VCaP (cell line): ENCODE measurements around the gene GPHN.

Source experiments
- H3K27ac ChIP-seq: fragments of 450-650 bp; 2 replicates; pipeline ENCODE4 v1.5.1; 2017
- TF ChIP-seq, protein P1 (sequence below): fragments of 450-650 bp; conservative IDR thresholded peaks from 2 replicates; pipeline ENCODE4 v1.5.1; 2017; ENCODE audit warnings: mild to moderate bottlenecking, moderate library complexity

Gene GPHN

DNA sequence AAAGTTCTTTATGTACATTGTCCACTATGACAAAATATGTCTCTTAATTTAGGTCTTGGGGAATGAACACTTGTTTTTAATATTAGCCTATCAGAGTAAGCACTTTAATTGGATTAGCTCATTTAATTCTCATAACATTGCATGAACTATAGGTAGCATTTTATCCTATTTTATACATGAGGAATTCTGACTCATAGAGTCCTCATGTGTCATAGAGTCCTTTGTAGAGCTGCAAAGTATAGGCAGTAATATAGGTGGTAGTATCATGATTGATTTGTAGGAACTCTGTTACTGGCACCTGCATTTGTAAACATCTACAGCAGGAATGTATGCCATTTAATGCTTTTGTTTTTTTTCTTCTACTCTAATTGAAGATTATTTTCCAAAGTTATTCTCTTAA lies 96.0 kb downstream of the GPHN start:
- H3K27ac ChIP-seq = no peak overlapping the region
- TF ChIP-seq, protein P1, sequence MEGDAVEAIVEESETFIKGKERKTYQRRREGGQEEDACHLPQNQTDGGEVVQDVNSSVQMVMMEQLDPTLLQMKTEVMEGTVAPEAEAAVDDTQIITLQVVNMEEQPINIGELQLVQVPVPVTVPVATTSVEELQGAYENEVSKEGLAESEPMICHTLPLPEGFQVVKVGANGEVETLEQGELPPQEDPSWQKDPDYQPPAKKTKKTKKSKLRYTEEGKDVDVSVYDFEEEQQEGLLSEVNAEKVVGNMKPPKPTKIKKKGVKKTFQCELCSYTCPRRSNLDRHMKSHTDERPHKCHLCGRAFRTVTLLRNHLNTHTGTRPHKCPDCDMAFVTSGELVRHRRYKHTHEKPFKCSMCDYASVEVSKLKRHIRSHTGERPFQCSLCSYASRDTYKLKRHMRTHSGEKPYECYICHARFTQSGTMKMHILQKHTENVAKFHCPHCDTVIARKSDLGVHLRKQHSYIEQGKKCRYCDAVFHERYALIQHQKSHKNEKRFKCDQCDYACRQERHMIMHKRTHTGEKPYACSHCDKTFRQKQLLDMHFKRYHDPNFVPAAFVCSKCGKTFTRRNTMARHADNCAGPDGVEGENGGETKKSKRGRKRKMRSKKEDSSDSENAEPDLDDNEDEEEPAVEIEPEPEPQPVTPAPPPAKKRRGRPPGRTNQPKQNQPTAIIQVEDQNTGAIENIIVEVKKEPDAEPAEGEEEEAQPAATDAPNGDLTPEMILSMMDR = no peak

DNA sequence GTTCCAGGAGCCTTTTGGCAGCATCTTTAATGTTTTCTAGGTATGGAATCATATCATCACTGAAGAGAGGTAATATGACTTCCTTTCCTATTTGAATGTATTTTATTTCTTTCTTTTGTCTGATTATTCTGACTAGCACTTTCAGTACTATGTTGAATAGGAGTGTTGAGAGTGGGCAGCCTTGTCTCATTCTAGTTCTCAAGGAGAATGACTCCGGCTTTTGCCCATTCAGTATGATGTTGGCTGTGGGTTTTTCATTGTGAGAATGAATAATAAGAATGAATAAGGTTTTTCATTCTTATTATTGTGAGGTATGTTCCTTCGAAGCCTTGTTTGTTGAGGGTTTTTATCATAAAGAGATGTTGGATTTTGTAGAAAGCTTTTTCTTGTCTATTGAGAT lies 98.9 kb downstream of the GPHN start:
- TF ChIP-seq, protein P1 = no peak
- no peak overlapping the region for H3K27ac ChIP-seq

DNA sequence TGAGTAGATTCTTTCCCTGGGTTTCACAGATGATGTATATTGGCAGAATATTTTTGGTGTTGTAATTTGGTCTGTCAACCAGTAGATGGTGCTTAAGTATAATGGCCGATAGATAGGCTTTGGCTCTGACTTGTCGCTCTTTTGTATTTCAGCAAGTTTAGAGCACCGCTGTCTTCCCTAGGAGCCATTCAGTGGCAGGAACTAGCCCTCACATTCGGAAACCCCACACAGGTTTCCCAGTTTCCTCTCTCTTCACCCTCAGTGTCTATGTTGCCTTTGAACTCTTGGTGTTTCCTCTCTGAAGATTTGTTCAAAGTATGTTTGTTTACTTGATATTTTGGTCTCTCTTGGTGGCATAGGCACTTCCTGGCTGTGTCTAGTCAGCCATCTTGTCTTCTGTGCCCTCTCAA lies 102.2 kb downstream of the GPHN start:
- TF ChIP-seq, protein P1 = peak; percentile 31; the same call in 1 of the 2 replicates
- H3K27ac ChIP-seq = no peak overlapping the region

DNA sequence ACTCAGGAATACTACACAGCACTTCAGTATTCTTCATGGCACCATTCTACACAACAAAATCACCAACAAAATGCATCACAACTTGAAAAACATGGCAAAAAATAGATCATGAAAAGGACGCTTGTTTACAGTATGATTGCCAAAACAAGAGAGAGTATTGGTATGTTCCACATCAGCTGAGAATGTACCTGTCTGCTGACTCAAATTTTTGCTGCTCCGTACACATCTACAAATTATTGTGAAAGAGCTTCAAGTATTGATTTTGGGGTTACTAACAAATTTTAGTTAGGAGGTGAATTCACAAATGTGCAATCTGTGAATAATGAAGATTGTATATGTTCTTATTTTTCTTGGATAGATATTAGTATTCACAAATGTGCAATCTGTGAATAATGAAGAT lies 105.4 kb downstream of the GPHN start:
- H3K27ac ChIP-seq = no peak overlapping the region
- TF ChIP-seq, protein P1 = no peak

DNA sequence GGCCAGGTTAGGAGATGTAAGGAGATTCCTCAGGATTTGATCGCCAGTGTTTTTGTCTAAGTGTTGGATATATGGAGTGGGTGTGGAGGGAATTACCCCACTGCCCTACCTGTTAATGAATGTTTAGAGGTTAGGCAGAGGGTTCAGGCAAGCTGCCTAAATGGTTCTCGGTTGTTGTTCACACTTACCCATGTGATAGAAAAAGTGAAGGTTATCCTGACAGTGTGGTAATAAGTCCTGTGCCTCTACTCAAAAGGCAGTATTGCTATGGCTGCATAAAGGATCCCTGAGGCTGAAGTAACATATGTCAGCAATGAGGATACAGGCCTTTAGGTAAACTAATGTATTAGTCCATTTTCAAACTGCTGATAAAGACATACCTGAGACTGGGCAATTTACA lies 112.0 kb downstream of the GPHN start:
- no peak overlapping the region for H3K27ac ChIP-seq
- TF ChIP-seq, protein P1 = no peak

DNA sequence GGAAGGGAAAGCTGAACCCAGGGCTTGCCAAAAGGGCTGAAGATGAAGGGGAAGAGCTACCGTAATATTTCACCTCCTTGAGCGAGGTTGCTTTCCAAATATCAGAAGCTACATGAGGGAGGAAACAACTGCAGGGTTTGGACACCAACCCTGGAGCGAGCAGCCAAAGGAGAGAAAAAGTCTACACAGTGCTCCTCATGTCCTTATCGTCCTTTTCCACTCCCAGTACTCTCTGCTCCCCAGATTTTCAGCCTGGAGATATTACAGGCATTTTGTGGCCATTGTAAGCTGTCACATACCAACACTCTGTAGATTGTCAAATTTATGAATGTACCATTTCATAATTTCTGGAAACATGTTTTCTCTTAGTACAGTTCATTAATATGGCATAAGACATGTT lies 115.9 kb downstream of the GPHN start:
- TF ChIP-seq, protein P1 = no peak
- no peak overlapping the region for H3K27ac ChIP-seq

DNA sequence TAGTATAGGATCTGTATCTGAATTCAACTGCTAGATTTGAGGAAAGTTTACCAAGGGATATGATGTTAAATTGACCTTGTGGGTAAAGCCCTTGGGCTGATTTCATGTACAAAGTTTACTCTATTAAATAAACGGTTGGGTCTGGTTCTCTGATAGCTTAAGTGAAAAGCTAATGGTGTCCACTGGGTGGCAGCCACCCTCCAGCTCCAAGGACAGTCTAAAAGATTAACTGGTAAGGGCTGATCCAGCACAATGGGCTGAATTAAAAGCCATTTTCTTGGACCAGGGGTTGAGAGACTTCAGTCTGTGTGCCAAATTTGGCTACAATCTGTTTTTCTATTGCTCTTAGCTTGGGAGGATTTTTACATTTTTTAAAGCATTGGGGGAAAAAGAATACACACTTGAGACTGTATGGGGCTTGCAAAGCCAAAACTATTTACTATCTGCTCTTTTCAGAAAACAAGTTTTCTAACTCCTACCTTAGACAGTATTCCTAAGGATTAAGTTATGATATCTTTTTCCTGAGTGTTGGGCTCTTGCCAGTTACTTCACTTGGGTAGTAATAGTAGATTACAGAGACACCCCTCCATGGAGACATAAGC lies 116.5 kb downstream of the GPHN start:
- no peak overlapping the region for H3K27ac ChIP-seq
- TF ChIP-seq, protein P1 = peak; percentile 89

DNA sequence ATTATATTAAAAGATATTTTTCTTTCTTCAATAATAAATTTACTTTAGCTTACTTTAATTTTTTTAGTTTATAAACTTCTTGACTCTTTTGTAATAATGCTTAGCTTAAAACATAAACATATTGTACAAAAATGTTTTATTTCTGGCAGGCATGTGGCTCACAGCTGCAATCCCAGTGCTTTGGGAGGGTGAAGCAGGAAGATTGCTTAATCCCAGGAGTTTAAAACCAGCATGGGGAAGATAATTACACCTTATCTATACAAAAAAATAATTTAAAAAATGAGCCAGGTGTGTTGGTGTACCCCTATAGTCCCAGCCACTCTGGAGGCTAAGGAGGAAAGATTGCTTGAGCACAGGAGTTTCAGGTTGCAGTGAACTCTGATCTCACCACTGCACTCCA lies 120.7 kb downstream of the GPHN start:
- no peak overlapping the region for H3K27ac ChIP-seq
- TF ChIP-seq, protein P1 = no peak
